GM10847 (cell line): ENCODE measurements around the gene ELFN2.

Source experiments
- POLR2A ChIP-seq: IDR thresholded peaks from 2 replicates; pipeline ENCODE4 v1.6.1; 2011; ENCODE audit not compliant: insufficient read length; ENCODE audit errors: extremely low read depth

Gene ELFN2

GRCh38 chr22:37331856-37332536 is 95.3 kb downstream of the ELFN2 start:
- TF ChIP-seq POLR2A: no peak

- TF ChIP-seq POLR2A: no peak
These were observed 96.2 kb downstream of the ELFN2 start for GRCh38 chr22:37331034-37331428.

- TF ChIP-seq POLR2A: no peak
These were observed 96.9 kb downstream of the ELFN2 start for GRCh38 chr22:37330200-37331033.

- no peak for TF ChIP-seq POLR2A
These were observed 97.8 kb downstream of the ELFN2 start for GRCh38 chr22:37329238-37330140.

GRCh38 chr22:37328017-37328416 is 99.3 kb downstream of the ELFN2 start:
- no peak for TF ChIP-seq POLR2A

- TF ChIP-seq POLR2A: no peak
These were observed 100.6 kb downstream of the ELFN2 start for GRCh38 chr22:37326726-37327125.

GRCh38 chr22:37325039-37325395 is 102.3 kb downstream of the ELFN2 start:
- TF ChIP-seq POLR2A: no peak

GRCh38 chr22:37324340-37325038 is 102.8 kb downstream of the ELFN2 start:
- no peak for TF ChIP-seq POLR2A

GRCh38 chr22:37320726-37321677 is 106.3 kb downstream of the ELFN2 start:
- no peak for TF ChIP-seq POLR2A

- no peak for TF ChIP-seq POLR2A
These were observed 107.8 kb downstream of the ELFN2 start for GRCh38 chr22:37319469-37319868.

GRCh38 chr22:37318364-37319109 is 108.7 kb downstream of the ELFN2 start:
- no peak for TF ChIP-seq POLR2A
